Measurements from ENCODE around the gene CDKN2D. TPM values are rescaled to one million over a fixed set of nuclear protein-coding genes. Genes with fewer than 3 reads are reported as not detected.

The CDKN2D gene
- total and polyA plus RNA-seq, 8 donors: 4.1 to 11.8 (median 8.5) TPM; not detected in 2

DNA sequence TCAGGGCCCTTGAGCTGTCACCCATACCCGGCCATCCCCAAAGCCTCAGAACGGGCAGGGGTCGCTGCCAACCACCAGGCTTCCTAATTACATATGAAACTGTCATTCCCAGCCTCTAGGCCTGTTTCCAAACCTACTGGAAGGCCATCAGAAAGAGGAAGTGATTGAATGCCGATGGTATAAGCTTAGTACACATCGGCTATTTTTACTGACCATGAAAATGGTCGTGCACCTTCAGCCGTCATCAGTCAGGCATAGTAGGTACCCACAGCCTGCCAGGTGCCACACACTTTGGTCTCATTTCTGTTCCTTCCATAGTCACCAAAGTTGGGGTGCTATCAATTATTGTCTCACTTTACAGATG is 13.2 kb downstream of the CDKN2D start:
- intact Hi-C loops (cut with DNase I; ENCODE audit: low total_unique reads): no loop called here
- DNase-seq: no peak
- H3K9me3 ChIP-seq: no peaks in the 10 kb centered on the region
- 75 to 80% (median 76%) methylated on average over 7 of the region's 7 CpGs for WGBS, 5 donors
- peaks cover 65 to 100% (median 100%) of the 10 kb centered on the region in 4 donors for H3K36me3 ChIP-seq
- no peak for TF ChIP-seq POLR2AphosphoS5 (IDR thresholded peaks at IDR 0.05)
- no peak for TF ChIP-seq POLR2A (IDR thresholded peaks at IDR 0.05)
- TF ChIP-seq, protein P1, sequence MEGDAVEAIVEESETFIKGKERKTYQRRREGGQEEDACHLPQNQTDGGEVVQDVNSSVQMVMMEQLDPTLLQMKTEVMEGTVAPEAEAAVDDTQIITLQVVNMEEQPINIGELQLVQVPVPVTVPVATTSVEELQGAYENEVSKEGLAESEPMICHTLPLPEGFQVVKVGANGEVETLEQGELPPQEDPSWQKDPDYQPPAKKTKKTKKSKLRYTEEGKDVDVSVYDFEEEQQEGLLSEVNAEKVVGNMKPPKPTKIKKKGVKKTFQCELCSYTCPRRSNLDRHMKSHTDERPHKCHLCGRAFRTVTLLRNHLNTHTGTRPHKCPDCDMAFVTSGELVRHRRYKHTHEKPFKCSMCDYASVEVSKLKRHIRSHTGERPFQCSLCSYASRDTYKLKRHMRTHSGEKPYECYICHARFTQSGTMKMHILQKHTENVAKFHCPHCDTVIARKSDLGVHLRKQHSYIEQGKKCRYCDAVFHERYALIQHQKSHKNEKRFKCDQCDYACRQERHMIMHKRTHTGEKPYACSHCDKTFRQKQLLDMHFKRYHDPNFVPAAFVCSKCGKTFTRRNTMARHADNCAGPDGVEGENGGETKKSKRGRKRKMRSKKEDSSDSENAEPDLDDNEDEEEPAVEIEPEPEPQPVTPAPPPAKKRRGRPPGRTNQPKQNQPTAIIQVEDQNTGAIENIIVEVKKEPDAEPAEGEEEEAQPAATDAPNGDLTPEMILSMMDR (IDR thresholded peaks at IDR 0.05): no peak
- TF ChIP-seq EP300 (IDR thresholded peaks at IDR 0.05): no peak
- H3K27me3 ChIP-seq: no peaks in the 10 kb centered on the region
- H3K4me3 ChIP-seq: no peak overlapping the region
- peaks cover 0 to 31% (median 2%) of the 10 kb centered on the region in 4 donors for H3K4me1 ChIP-seq
- H3K27ac ChIP-seq: no peak overlapping the region

DNA sequence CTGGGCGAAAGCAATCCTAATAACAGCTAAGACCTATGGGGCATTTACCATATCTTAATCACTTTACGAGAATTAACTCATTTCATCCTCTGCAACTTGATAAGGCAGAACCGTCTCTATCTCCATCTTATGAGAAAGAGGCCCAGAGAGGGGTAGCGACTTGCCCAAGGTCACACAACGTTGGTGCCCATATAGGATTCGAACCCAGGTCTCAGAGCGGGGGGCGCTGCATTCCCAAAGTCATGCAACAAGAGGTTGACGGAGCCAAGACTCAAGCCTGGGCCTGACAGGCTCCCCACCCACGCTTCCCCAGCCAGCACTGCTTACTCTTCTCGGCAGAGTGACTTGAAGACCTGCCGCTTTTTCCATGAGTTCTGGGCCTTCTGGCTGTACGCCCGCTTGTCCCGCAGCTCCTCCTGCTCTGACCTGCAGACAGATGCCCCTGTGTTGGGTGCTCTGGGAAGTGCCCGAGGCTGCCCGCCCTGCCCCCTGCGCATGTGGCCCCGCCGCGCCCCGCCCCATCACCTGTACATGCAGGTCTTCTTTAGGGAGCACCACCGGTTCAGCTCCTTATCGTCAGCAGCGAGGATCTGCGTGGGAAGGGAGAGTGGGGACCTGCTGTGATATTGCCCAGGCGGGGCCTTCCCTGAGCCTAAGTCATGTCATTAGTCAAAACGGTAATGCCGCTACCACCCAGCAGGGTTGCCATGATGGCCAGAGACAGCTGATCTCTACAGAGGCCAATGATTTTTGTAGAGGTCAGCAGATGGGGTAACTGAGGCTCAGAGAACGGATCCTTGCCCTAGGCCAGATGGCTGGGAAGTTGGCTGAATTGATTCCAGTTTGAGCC is 13.8 kb downstream of the CDKN2D start:
- Histone ChIP-seq H3K4me3 (no peak overlapping the region), H3K27me3 (no peaks in the 10 kb centered on the region), H3K36me3 (peaks cover 62 to 100% (median 100%) of the 10 kb centered on the region in 4 donors), H3K4me1 (peaks cover 0 to 31% (median 2%) of the 10 kb centered on the region in 4 donors), H3K27ac (peak overlapping the region in 2 of 5 donors; percentile 14 to 26), H3K9me3 (no peaks in the 10 kb centered on the region)
- WGBS, 5 donors: 74 to 80% (median 74%) methylated on average over 23 to 30 of the region's 30 CpGs
- TF ChIP-seq EP300 (IDR thresholded peaks at IDR 0.05) (no peak), POLR2AphosphoS5 (IDR thresholded peaks at IDR 0.05) (no peak), POLR2A (IDR thresholded peaks at IDR 0.05) (no peak)
- TF ChIP-seq, protein P1 (IDR thresholded peaks at IDR 0.05): no peak
- intact Hi-C loops (cut with DNase I; ENCODE audit: low total_unique reads): no loop called here
- no peak for DNase-seq

DNA sequence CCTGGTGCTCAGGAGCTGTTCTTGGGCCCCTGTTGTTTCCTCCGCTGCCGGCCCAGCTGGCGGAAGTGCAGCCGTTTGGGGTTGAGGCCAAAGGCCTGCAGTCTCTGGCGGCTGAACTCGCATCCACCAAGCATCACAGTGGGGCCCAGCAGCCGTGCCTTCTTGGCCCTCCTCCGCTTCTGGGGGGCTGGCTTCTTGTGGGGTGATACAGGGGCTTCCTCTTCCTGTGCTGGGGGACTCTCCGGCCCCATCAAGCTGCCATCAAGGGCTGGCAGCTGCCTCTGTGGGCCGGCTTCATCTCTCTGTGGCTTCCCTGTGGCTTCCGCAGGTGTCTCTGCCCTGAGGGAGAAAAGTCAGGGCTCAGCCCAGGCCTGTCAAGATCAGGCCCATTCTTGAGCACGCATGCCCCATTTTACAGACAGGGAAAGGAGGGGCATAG is 14.8 kb downstream of the CDKN2D start:
- peaks cover 62 to 100% (median 100%) of the 10 kb centered on the region in 4 donors for H3K36me3 ChIP-seq
- TF ChIP-seq EP300 (IDR thresholded peaks at IDR 0.05) (no peak), POLR2A (IDR thresholded peaks at IDR 0.05) (no peak), POLR2AphosphoS5 (IDR thresholded peaks at IDR 0.05) (no peak)
- TF ChIP-seq, protein P1 (IDR thresholded peaks at IDR 0.05): no peak
- H3K27ac ChIP-seq: peak overlapping the region in 3 of 5 donors; percentile 13 to 26 (median 14)
- intact Hi-C loops (cut with DNase I; ENCODE audit: low total_unique reads): no loop called here
- no peaks in the 10 kb centered on the region for H3K9me3 ChIP-seq
- peak overlapping the region in 1 of 4 donors; percentile 9 for H3K4me3 ChIP-seq
- WGBS, 5 donors: 48 to 71% (median 55%) methylated on average over 8 to 12 of the region's 12 CpGs
- peak; percentile 29 to 55 for DNase-seq
- H3K27me3 ChIP-seq: no peaks in the 10 kb centered on the region
- peaks cover 0 to 31% (median 2%) of the 10 kb centered on the region in 4 donors for H3K4me1 ChIP-seq

DNA sequence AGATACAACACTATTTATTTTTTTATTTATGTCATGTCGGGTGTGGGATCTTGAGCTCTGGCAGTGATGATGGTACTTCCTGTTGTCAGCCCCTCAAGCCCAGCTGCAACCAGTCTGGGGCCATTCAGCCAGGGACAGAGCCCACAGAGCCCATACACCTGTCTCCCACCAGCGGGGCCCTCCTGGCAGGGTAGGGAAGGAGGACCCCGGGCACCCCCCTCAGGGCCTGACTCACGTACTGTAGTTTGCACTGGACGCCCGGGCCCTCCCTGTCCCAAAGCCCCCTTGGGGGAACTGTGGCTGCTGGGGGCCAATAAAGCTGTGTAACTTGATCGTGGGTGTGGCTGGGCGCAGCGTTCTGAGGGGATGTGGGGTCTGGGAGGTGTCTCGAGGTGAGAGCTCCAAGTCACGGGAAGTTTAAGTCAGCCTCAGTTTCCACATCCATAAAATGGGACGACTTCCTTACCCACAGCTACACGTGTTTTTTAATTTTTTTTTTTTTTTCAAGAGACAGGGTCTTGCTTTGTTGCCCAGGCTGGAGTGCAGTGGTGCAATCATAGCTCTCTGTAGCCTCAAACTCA is 15.6 kb downstream of the CDKN2D start:
- H3K4me1 ChIP-seq: peaks cover 0 to 31% (median 2%) of the 10 kb centered on the region in 4 donors
- H3K27ac ChIP-seq: peak overlapping the region in 1 of 5 donors; percentile 39
- intact Hi-C loops (cut with DNase I; ENCODE audit: low total_unique reads): no loop called here
- H3K27me3 ChIP-seq: no peaks in the 10 kb centered on the region
- no peak for DNase-seq
- no peaks in the 10 kb centered on the region for H3K9me3 ChIP-seq
- TF ChIP-seq POLR2A (IDR thresholded peaks at IDR 0.05): no peak
- TF ChIP-seq, protein P1 (IDR thresholded peaks at IDR 0.05): no peak
- TF ChIP-seq EP300 (IDR thresholded peaks at IDR 0.05): no peak
- no peak for TF ChIP-seq POLR2AphosphoS5 (IDR thresholded peaks at IDR 0.05)
- WGBS, 5 donors: 71 to 81% (median 74%) methylated on average over 9 to 13 of the region's 13 CpGs
- peaks cover 69 to 100% (median 100%) of the 10 kb centered on the region in 4 donors for H3K36me3 ChIP-seq
- no peak overlapping the region for H3K4me3 ChIP-seq
